IPS-20b (cell line): ENCODE measurements around the gene MON2.

ENCODE experiments used
- H3K27ac ChIP-seq: one replicate; pipeline ENCODE4 v1.5.1; 2013; ENCODE audit warnings: low read length
- H3K27me3 ChIP-seq: 2 replicates; pipeline ENCODE4 v1.6.1; 2013; ENCODE audit warnings: mild to moderate bottlenecking, low read length, inconsistent platforms; ENCODE audit not compliant: insufficient read depth
- H3K36me3 ChIP-seq: 2 replicates; pipeline ENCODE4 v1.6.1; 2013; ENCODE audit warnings: low read depth, mild to moderate bottlenecking, inconsistent platforms, low read length, moderate library complexity; ENCODE audit not compliant: insufficient read depth
- H3K4me1 ChIP-seq: 2 replicates; pipeline ENCODE4 v1.6.1; 2013; ENCODE audit warnings: mild to moderate bottlenecking, control low read depth, inconsistent platforms, low read length, moderate library complexity; ENCODE audit not compliant: insufficient read depth
- H3K4me3 ChIP-seq: 2 replicates; pipeline ENCODE4 v1.5.1; 2013; ENCODE audit warnings: mild to moderate bottlenecking, low read length, inconsistent platforms
- H3K9ac ChIP-seq: 2 replicates; pipeline ENCODE4 v1.6.1; 2013; ENCODE audit warnings: low read depth, mild to moderate bottlenecking, inconsistent platforms, low read length, moderate library complexity
- H3K9me3 ChIP-seq: 2 replicates; pipeline ENCODE4 v1.6.1; 2013; ENCODE audit warnings: mild to moderate bottlenecking, low read depth, low read length, inconsistent platforms; ENCODE audit not compliant: insufficient read depth

MON2 gene

DNA sequence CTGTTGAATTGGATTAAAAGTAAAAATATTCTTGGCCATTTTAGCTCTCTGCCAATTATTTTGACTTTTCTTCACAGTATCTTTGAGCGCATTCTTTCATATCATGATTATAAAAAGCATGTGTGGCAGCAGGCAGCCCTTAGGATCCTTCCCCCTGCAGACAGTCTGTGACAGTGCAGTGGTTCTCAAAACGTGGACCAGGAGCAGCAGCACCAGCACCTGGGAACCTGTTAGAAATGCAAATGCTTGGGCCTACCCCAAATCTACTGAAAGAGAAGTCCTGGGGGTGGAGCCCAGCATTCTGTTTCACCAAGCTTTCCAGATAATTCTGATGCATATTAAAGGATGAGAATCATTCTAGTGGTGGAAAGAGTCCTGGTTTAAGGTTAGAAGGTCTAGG, 155.6 kb downstream of the MON2 start:
- no peak overlapping the region for H3K4me3 ChIP-seq
- no peaks in the 10 kb centered on the region for H3K9me3 ChIP-seq
- no peaks in the 10 kb centered on the region for H3K36me3 ChIP-seq
- H3K9ac ChIP-seq: no peak overlapping the region
- no peak overlapping the region for H3K27ac ChIP-seq
- H3K27me3 ChIP-seq: no peaks in the 10 kb centered on the region
- H3K4me1 ChIP-seq: peaks cover 11% of the 10 kb centered on the region; the same call in 1 of the 2 replicates

GRCh38 chr12:62625228-62625627, 158.6 kb downstream of the MON2 start:
- Histone ChIP-seq H3K9ac (no peak overlapping the region), H3K27me3 (peaks cover 4% of the 10 kb centered on the region; the same call in 1 of the 2 replicates), H3K27ac (no peak overlapping the region), H3K4me1 (peaks cover 28% of the 10 kb centered on the region; the same call in 1 of the 2 replicates), H3K4me3 (no peak overlapping the region), H3K9me3 (no peaks in the 10 kb centered on the region), H3K36me3 (no peaks in the 10 kb centered on the region)

- H3K9ac ChIP-seq: no peak overlapping the region
- H3K4me1 ChIP-seq: peaks cover 37% of the 10 kb centered on the region
- no peak overlapping the region for H3K27ac ChIP-seq
- no peak overlapping the region for H3K4me3 ChIP-seq
- no peaks in the 10 kb centered on the region for H3K36me3 ChIP-seq
- no peaks in the 10 kb centered on the region for H3K9me3 ChIP-seq
- H3K27me3 ChIP-seq: peaks cover 23% of the 10 kb centered on the region
These were observed 160.6 kb downstream of the MON2 start for GRCh38 chr12:62627181-62627580.

- no peaks in the 10 kb centered on the region for H3K36me3 ChIP-seq
- H3K27me3 ChIP-seq: peaks cover 45% of the 10 kb centered on the region
- H3K9ac ChIP-seq: no peak overlapping the region
- no peaks in the 10 kb centered on the region for H3K9me3 ChIP-seq
- peaks cover 39% of the 10 kb centered on the region for H3K4me1 ChIP-seq
- H3K4me3 ChIP-seq: peak overlapping the region; percentile 33; the same call in 1 of the 2 replicates
- no peak overlapping the region for H3K27ac ChIP-seq
These were observed 162.8 kb downstream of the MON2 start for GRCh38 chr12:62629413-62629812.

DNA sequence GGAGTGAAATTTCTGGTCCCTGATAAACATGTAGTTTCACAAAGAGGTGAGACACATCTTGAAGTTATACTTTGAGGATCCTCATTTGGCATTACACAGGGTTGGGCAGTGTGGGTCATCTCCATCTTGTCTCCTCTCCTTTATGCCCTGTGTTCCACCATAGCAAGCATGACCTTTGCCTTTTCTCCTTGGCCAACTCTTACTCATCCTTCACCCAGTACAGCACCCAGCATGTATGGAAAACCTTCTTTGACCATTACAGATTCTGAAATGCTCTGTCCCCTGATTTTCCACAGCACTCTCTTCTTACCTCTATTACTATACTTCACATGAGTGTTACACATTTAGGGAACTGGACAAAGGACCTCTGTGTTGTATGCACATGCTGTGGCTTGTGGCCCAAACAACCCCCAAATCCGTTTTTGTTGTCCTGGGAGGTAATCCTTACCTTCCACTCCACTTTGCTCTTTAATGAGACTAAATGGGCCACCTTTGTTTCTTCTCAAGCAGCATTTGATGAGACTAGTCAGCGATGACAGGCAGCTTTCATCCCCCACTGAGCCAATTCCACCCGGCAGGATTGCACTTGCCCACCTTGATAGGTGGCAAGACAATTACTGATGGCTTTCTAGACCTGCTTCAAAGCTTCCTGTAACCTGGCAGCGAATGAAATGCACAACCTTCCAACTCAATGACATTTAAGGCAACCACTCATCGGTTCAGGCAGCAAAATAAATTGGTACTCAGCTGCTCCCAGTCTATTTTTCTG, 163.5 kb downstream of the MON2 start:
- Histone ChIP-seq H3K27me3 (peaks cover 45% of the 10 kb centered on the region), H3K9ac (no peak overlapping the region; the same call in 1 of the 2 replicates), H3K36me3 (no peaks in the 10 kb centered on the region), H3K9me3 (no peaks in the 10 kb centered on the region), H3K4me3 (peak overlapping the region; percentile 33; the same call in 1 of the 2 replicates), H3K4me1 (peaks cover 42% of the 10 kb centered on the region), H3K27ac (no peak overlapping the region)

- Histone ChIP-seq H3K4me3 (peak overlapping the region; percentile 71; the same call in 1 of the 2 replicates), H3K9me3 (no peaks in the 10 kb centered on the region), H3K36me3 (no peaks in the 10 kb centered on the region), H3K27ac (no peak overlapping the region), H3K4me1 (peaks cover 39% of the 10 kb centered on the region), H3K9ac (peak overlapping the region; percentile 43; the same call in 1 of the 2 replicates), H3K27me3 (peaks cover 45% of the 10 kb centered on the region)
These were observed 165.1 kb downstream of the MON2 start for GRCh38 chr12:62631471-62632410.

- peak overlapping the region; percentile 43; the same call in 1 of the 2 replicates for H3K9ac ChIP-seq
- H3K27me3 ChIP-seq: peaks cover 45% of the 10 kb centered on the region
- peak overlapping the region; percentile 71; the same call in 1 of the 2 replicates for H3K4me3 ChIP-seq
These were observed 165.8 kb downstream of the MON2 start for GRCh38 chr12:62632411-62632918.

GRCh38 chr12:62635649-62636048, 169.0 kb downstream of the MON2 start:
- Histone ChIP-seq H3K9ac (no peak overlapping the region), H3K27ac (no peak overlapping the region), H3K4me1 (peaks cover 18% of the 10 kb centered on the region), H3K27me3 (peaks cover 37% of the 10 kb centered on the region), H3K9me3 (no peaks in the 10 kb centered on the region), H3K36me3 (no peaks in the 10 kb centered on the region), H3K4me3 (no peak overlapping the region)

More at GRCh38 chr12:62632411-62632918, 165.8 kb downstream of the MON2 start:
- Histone ChIP-seq H3K27ac (no peak overlapping the region), H3K36me3 (no peaks in the 10 kb centered on the region), H3K4me1 (peaks cover 39% of the 10 kb centered on the region), H3K9me3 (no peaks in the 10 kb centered on the region)

- H3K9me3 ChIP-seq: no peaks in the 10 kb centered on the region
- H3K27ac ChIP-seq: no peak overlapping the region
- H3K4me3 ChIP-seq: no peak overlapping the region
- H3K9ac ChIP-seq: no peak overlapping the region
- peaks cover 11% of the 10 kb centered on the region; the same call in 1 of the 2 replicates for H3K4me1 ChIP-seq
- peaks cover 17% of the 10 kb centered on the region for H3K27me3 ChIP-seq
- no peaks in the 10 kb centered on the region for H3K36me3 ChIP-seq
These were observed 171.1 kb downstream of the MON2 start for GRCh38 chr12:62637679-62638078.

- no peaks in the 10 kb centered on the region for H3K27me3 ChIP-seq
- H3K4me3 ChIP-seq: no peak overlapping the region
- H3K27ac ChIP-seq: no peak overlapping the region
- H3K36me3 ChIP-seq: no peaks in the 10 kb centered on the region
- H3K4me1 ChIP-seq: peaks cover 11% of the 10 kb centered on the region; the same call in 1 of the 2 replicates
- no peak overlapping the region for H3K9ac ChIP-seq
- H3K9me3 ChIP-seq: no peaks in the 10 kb centered on the region
These were observed 174.4 kb downstream of the MON2 start for GRCh38 chr12:62640910-62641448.

DNA sequence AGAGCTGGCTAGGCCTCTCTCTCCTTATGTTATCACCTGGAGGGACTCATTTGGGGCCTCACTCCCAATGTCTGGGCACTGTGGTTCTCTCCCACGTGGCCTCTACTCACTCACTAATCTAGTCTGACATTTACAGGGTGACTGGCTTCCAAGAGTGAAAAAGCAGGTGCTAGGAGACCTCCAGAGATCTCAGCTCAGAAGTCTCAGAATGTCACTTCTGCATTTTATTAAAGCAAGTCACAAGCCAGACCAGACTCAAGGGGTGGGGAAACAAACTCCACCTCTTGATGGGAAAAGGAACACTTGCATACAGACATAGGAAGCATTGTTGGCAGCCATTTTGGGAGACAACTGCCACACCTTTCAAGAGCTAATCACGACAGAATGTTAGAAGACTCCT, 175.9 kb downstream of the MON2 start:
- Histone ChIP-seq H3K27ac (no peak overlapping the region), H3K9ac (no peak overlapping the region), H3K9me3 (no peaks in the 10 kb centered on the region), H3K4me1 (peaks cover 18% of the 10 kb centered on the region), H3K4me3 (no peak overlapping the region), H3K36me3 (no peaks in the 10 kb centered on the region), H3K27me3 (no peaks in the 10 kb centered on the region)
